Activated CD8-positive, alpha-beta T cell treated with anti-CD3 and anti-CD28 coated beads for 36 hours (primary cell): ENCODE measurements around the gene SUPT20H. TPM values are rescaled to one million over a fixed set of nuclear protein-coding genes. Genes with fewer than 3 reads are reported as not detected.

Experiments
- ATAC-seq: fragments of 200-7000 bp; cut with Tn5 transposase; one replicate; pipeline ENCODE4 v1.10.0; 2021; ENCODE audit warnings: mild to moderate bottlenecking, moderate library complexity
- CTCF ChIA-PET: fragments of 350-600 bp; sonication (Branson Sonifier 250); formaldehyde crosslinking; loops from one replicate; lab custom pipeline; 2021; ENCODE audit warnings: antibody characterized with exemption; lab: Charles Lee
- POLR2A ChIA-PET: fragments of 350-600 bp; sonication (Branson Sonifier 250); formaldehyde crosslinking; loops from one replicate; lab custom pipeline; 2021; ENCODE audit warnings: antibody characterized with exemption; lab: Charles Lee
- DNase-seq: peaks from one replicate; pipeline ENCODE4 v3.0.0-alpha.2; 2020
- H3K27ac Mint-ChIP-seq: one replicate; pipeline ENCODE4 v1.8.0; 2021; ENCODE audit warnings: mild to moderate bottlenecking, mixed read lengths
- H3K27me3 Mint-ChIP-seq: one replicate; pipeline ENCODE4 v1.8.0; 2021; ENCODE audit warnings: mixed read lengths
- H3K36me3 Mint-ChIP-seq: one replicate; pipeline ENCODE4 v1.8.0; 2021; ENCODE audit warnings: low read depth, mixed read lengths
- H3K4me1 Mint-ChIP-seq: one replicate; pipeline ENCODE4 v1.8.0; 2021; ENCODE audit warnings: low read depth, mixed read lengths
- H3K4me3 Mint-ChIP-seq: one replicate; pipeline ENCODE4 v1.8.0; 2021; ENCODE audit warnings: mild to moderate bottlenecking, moderate library complexity, mixed read lengths
- H3K9me3 Mint-ChIP-seq: one replicate; pipeline ENCODE4 v1.8.0; 2021; ENCODE audit warnings: mixed read lengths
- intact Hi-C: fragments of 100-400 bp; cut with micrococcal nuclease; formaldehyde crosslinking; loops from one replicate; pipeline ENCODE4 v1.10.0; 2022
- total RNA-seq, 2 experiments: library from RNA; stranded (reverse); gene quantifications; one replicate each; pipeline ENCODE4 v1.2.3, GENCODE V29; 2021
- TF ChIP-seq, protein P1 (sequence below): fragments of 200-600 bp; IDR thresholded peaks from one replicate; pipeline ENCODE4 v1.8.0; 2022; ENCODE audit warnings: antibody characterized with exemption, mild to moderate bottlenecking

SUPT20H gene
- total RNA-seq, 2 experiments from 2014 or later, result 59.6 to 63.4 TPM

GRCh38 chr13:36965767-36966166 is 93.7 kb downstream of the SUPT20H start:
- H3K4me3 Mint-ChIP-seq, result no peak overlapping the region
- peak overlapping the region; percentile 23 for H3K27ac Mint-ChIP-seq
- peaks cover 43% of the 10 kb centered on the region for H3K36me3 Mint-ChIP-seq
- H3K27me3 Mint-ChIP-seq, result no peaks in the 10 kb centered on the region
- TF ChIP-seq, protein P1, sequence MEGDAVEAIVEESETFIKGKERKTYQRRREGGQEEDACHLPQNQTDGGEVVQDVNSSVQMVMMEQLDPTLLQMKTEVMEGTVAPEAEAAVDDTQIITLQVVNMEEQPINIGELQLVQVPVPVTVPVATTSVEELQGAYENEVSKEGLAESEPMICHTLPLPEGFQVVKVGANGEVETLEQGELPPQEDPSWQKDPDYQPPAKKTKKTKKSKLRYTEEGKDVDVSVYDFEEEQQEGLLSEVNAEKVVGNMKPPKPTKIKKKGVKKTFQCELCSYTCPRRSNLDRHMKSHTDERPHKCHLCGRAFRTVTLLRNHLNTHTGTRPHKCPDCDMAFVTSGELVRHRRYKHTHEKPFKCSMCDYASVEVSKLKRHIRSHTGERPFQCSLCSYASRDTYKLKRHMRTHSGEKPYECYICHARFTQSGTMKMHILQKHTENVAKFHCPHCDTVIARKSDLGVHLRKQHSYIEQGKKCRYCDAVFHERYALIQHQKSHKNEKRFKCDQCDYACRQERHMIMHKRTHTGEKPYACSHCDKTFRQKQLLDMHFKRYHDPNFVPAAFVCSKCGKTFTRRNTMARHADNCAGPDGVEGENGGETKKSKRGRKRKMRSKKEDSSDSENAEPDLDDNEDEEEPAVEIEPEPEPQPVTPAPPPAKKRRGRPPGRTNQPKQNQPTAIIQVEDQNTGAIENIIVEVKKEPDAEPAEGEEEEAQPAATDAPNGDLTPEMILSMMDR, result no peak
- H3K9me3 Mint-ChIP-seq, result no peaks in the 10 kb centered on the region
- peak; percentile 17 for ATAC-seq
- CTCF ChIA-PET, result no interaction called here
- POLR2A ChIA-PET, result no interaction called here
- DNase-seq, result no peak
- peaks cover 10% of the 10 kb centered on the region for H3K4me1 Mint-ChIP-seq
- intact Hi-C loops, result no loop called here

DNA sequence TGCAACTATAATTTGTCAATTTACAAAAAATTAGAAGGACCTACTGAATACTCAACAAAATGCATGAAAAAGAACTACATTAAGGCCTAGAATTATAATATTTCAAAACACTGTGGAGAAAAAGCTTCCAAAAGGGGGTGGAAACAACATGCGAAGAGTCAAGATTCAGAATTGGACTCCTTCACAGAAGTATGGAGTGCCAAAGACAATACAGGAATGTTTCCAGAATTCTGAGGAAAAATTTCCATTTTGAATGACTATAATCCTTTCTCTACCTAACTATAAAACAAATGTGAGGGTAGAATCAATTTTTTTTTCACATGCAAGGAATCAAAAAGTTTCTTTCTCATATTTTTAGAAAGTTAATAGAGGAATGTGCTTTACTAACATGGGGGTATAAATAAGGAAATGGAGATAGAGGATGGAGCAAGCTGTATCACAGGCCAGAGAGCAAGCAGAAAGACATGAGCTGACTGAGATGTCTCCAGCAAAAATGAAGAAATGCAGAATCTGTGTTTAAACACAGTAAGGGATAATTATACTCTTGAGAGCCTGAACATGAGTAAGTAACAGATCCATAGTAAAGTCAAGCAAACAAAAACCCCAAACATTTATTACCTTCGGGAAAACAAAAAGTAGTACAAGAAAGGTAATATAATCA is 99.9 kb downstream of the SUPT20H start:
- ATAC-seq (no peak), DNase-seq (no peak)
- CTCF ChIA-PET, result interaction anchor here (1.6 kb wide), 1 partner anchor 101 kb away, joined by 3 read pairs; no protein-coding TSS in a partner anchor
- Mint-ChIP-seq H3K4me3 (no peak overlapping the region), H3K9me3 (no peaks in the 10 kb centered on the region), H3K36me3 (peaks cover 37% of the 10 kb centered on the region), H3K4me1 (no peaks in the 10 kb centered on the region), H3K27ac (no peak overlapping the region), H3K27me3 (no peaks in the 10 kb centered on the region)
- intact Hi-C loops, result no loop called here
- POLR2A ChIA-PET, result interaction anchor here (0.9 kb wide), 1 partner anchor 41 kb away, joined by 3 read pairs; the partner anchor contains the start of gene EXOSC8
- TF ChIP-seq, protein P1, result no peak

Other genes with a start within 250 kb of the SUPT20H start
- 10 to 100 TPM; 14.1 to 15.4 TPM for gene RFXAP, start 240.5 kb downstream of the SUPT20H start, total RNA-seq
- under 1 TPM; 0.11 TPM for gene SMAD9, start 139.4 kb downstream of the SUPT20H start, total RNA-seq
- 10 to 100 TPM; 25.5 to 26.8 TPM for gene ALG5, start 60.3 kb downstream of the SUPT20H start, total RNA-seq
- gene EXOSC8, start 58.9 kb downstream of the SUPT20H start, total RNA-seq, result 100 to 1,000 TPM; 168 to 170 TPM
- gene CSNK1A1L, start 46.0 kb upstream of the SUPT20H start, total RNA-seq, result not detected